Prostate gland (tissue), 2 donors: Measurements from ENCODE around the gene C10orf62. TPM values are rescaled to one million over a fixed set of nuclear protein-coding genes. Genes with fewer than 3 reads are reported as not detected.
"Not testable (repeated sequence)": the region's sequence is repeated elsewhere in the genome, so short reads cannot be mapped to it uniquely, and the experiment has no call there.

Experiments
- DNase-seq: peaks from one replicate; pipeline ENCODE4 v3.0.0-alpha.2; 2019; ENCODE audit warnings: low spot score
- H3K27ac ChIP-seq, 2 donors: fragments of 200-600 bp; sonication (generic); 2 replicates each; pipeline ENCODE4 v1.5.1; 2017 to 2019
- H3K27me3 ChIP-seq: fragments of 200-600 bp; sonication (generic); replicated peaks from 2 replicates; pipeline ENCODE4 v1.5.1; 2019; ENCODE audit not compliant: insufficient read depth
- H3K36me3 ChIP-seq, 2 donors: fragments of 200-600 bp; sonication (generic); 1 replicate in 1 of 2; 2 replicates in 1 of 2; pipeline versions ENCODE4 v1.5.1 to v1.8.1; 2017 to 2019
- H3K4me1 ChIP-seq: fragments of 200-600 bp; sonication (generic); replicated peaks from 2 replicates; pipeline ENCODE4 v1.5.1; 2019
- H3K4me3 ChIP-seq, 2 donors: fragments of 200-600 bp; sonication (generic); 2 replicates each; pipeline ENCODE4 v1.5.1; 2017 to 2019
- H3K9me3 ChIP-seq: fragments of 200-600 bp; sonication (generic); 2 replicates; pipeline ENCODE4 v1.5.1; 2017
- CTCF ChIP-seq, 4 experiments: fragments of 200-600 bp in 2 of 4; fragments of 450-650 bp in 2 of 4; sonication (generic) in 2 of 4; IDR thresholded peaks; 1 replicate in 3 of 4; 2 replicates in 1 of 4; pipeline ENCODE4 v1.5.1; 2016 to 2019; ENCODE audit warnings: antibody characterized with exemption in 4 of 4, mild to moderate bottlenecking in 2 of 4, moderate library complexity in 2 of 4
- POLR2A ChIP-seq: fragments of 450-650 bp; IDR thresholded peaks from one replicate; pipeline ENCODE4 v1.6.1; 2016; ENCODE audit warnings: antibody characterized with exemption, mild to moderate bottlenecking
- POLR2AphosphoS5 ChIP-seq: sonication (generic); formaldehyde crosslinking; IDR thresholded peaks from one replicate; pipeline ENCODE4 v1.6.1; 2017; ENCODE audit warnings: antibody characterized with exemption
- WGBS: methylation state at CpG from one replicate; pipeline ENCODE4 v1.1.5; 2018; 5-methylcytosine and 5-hydroxymethylcytosine counted together
- intact Hi-C: fragments of 100-400 bp; cut with DNase I; formaldehyde crosslinking; loops from one replicate; pipeline ENCODE4 v1.14.2; 2022
- total RNA-seq, 2 donors: library from RNA; depleted of rRNA; stranded (reverse); fragments of >200 nt; gene quantifications; one replicate each; pipeline ENCODE4 v1.1.0, GENCODE V29; 2016

Gene C10orf62
- total RNA-seq, 2 donors from 2014 or later = 14.0 TPM; not detected in 1

- Histone ChIP-seq H3K4me1 (no peaks in the 10 kb centered on the region), H3K27ac (peak overlapping the region in 1 of 2 donors; percentile 55), H3K4me3 (no peak overlapping the region), H3K27me3 (no peaks in the 10 kb centered on the region), H3K9me3 (no peaks in the 10 kb centered on the region), H3K36me3 (no peaks in the 10 kb centered on the region)
- no peak for DNase-seq
- 95% methylated on average over 2 of the region's 2 CpGs for WGBS
- TF ChIP-seq CTCF (IDR thresholded peaks at IDR 0.05) = no peak
- TF ChIP-seq POLR2AphosphoS5 = no peak
- no peak for TF ChIP-seq POLR2A
- intact Hi-C loops = loop anchor here (2.0 kb wide), 1 partner anchor 40 kb away; no protein-coding TSS in a partner anchor
Measured at GRCh38 chr10:97573021-97573420, 16.5 kb upstream of the C10orf62 start.

- no peaks in the 10 kb centered on the region for H3K4me1 ChIP-seq
- WGBS = 46% methylated on average over 2 of the region's 2 CpGs
- H3K27ac ChIP-seq = no peak overlapping the region
- intact Hi-C loops = loop anchor here (2.0 kb wide), 1 partner anchor 39 kb away; no protein-coding TSS in a partner anchor
- TF ChIP-seq POLR2A = no peak
- TF ChIP-seq POLR2AphosphoS5 = no peak
- no peak for TF ChIP-seq CTCF (IDR thresholded peaks at IDR 0.05)
- no peak overlapping the region for H3K4me3 ChIP-seq
- H3K27me3 ChIP-seq = no peaks in the 10 kb centered on the region
- H3K36me3 ChIP-seq = no peaks in the 10 kb centered on the region
- DNase-seq = no peak
- no peaks in the 10 kb centered on the region for H3K9me3 ChIP-seq
Measured at GRCh38 chr10:97573672-97574071, 15.8 kb upstream of the C10orf62 start.

GRCh38 chr10:97574374-97575126 lies 15.0 kb upstream of the C10orf62 start:
- H3K27ac ChIP-seq = peak overlapping the region; percentile 38 to 40

GRCh38 chr10:97575127-97575668 lies 14.3 kb upstream of the C10orf62 start:
- 80% methylated on average over 6 of the region's 6 CpGs for WGBS
- H3K27me3 ChIP-seq = no peaks in the 10 kb centered on the region
- intact Hi-C loops = no loop called here
- H3K4me3 ChIP-seq = no peak overlapping the region
- no peaks in the 10 kb centered on the region for H3K36me3 ChIP-seq
- H3K4me1 ChIP-seq = no peaks in the 10 kb centered on the region
- TF ChIP-seq CTCF (IDR thresholded peaks at IDR 0.05) (no peak), POLR2AphosphoS5 (no peak), POLR2A (no peak)
- no peak for DNase-seq
- H3K9me3 ChIP-seq = no peaks in the 10 kb centered on the region
- H3K27ac ChIP-seq = peak overlapping the region in 1 of 2 donors; percentile 40

More at GRCh38 chr10:97574374-97575126, 15.0 kb upstream of the C10orf62 start:
- DNase-seq = peak; percentile 92
- H3K27me3 ChIP-seq = no peaks in the 10 kb centered on the region
- TF ChIP-seq POLR2AphosphoS5 = peak; percentile 92
- no peak for TF ChIP-seq CTCF (IDR thresholded peaks at IDR 0.05)
- no peak for TF ChIP-seq POLR2A
- 33% methylated on average over 4 of the region's 4 CpGs for WGBS
- H3K9me3 ChIP-seq = no peaks in the 10 kb centered on the region
- no peaks in the 10 kb centered on the region for H3K4me1 ChIP-seq
- intact Hi-C loops = no loop called here
- no peak overlapping the region for H3K4me3 ChIP-seq
- no peaks in the 10 kb centered on the region for H3K36me3 ChIP-seq

- DNase-seq, H3K27me3 ChIP-seq, H3K27ac ChIP-seq, H3K9me3 ChIP-seq, H3K4me3 ChIP-seq, H3K36me3 ChIP-seq, H3K4me1 ChIP-seq, intact Hi-C loops: not testable (repeated sequence)
- WGBS = 37% methylated on average over 5 of the region's 5 CpGs
Measured at GRCh38 chr10:97576487-97576886, 13.0 kb upstream of the C10orf62 start.
